GM18870 (cell line): ENCODE measurements around the gene IGSF11.

ENCODE experiments used
- ATAC-seq: cut with Tn5 transposase; IDR thresholded peaks from one replicate; pipeline ENCODE4 v1.9.1; 2021; ENCODE audit warnings: moderate library complexity; ENCODE audit not compliant: unreplicated experiment

Gene IGSF11

DNA sequence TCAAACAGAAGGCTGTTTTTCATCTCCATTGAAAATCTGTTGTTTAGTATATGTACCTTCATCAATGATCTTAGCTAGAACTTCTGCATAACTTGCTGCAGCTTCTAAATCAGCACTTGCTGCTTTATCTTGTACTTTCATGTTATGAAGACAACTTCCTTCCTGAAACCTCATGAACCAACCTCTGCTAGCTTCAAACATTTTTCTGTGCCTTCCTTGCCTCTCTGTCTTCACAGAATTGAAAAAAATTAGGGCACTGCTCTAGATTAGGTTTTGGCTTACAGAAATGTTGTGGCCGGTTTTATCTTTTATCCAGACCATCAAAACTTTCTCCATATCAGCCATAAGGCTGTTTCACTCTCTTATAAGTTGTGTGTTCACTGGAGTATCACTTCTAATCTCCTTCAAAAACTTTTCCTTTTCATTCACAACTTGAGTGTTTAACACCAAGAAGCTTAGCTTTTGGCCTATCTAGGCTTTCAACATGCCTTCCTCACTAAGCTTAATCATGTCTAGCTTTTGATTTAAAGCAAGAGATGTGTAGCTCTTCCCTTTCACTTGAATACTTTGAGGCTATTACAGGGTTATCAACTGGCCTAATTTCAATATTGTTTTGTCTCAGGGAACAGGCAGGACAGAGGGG lies 78.6 kb downstream of the IGSF11 start:
- ATAC-seq, result no peak

- no peak for ATAC-seq
Measured at GRCh38 chr3:118951089-118951488, 83.6 kb downstream of the IGSF11 start.

DNA sequence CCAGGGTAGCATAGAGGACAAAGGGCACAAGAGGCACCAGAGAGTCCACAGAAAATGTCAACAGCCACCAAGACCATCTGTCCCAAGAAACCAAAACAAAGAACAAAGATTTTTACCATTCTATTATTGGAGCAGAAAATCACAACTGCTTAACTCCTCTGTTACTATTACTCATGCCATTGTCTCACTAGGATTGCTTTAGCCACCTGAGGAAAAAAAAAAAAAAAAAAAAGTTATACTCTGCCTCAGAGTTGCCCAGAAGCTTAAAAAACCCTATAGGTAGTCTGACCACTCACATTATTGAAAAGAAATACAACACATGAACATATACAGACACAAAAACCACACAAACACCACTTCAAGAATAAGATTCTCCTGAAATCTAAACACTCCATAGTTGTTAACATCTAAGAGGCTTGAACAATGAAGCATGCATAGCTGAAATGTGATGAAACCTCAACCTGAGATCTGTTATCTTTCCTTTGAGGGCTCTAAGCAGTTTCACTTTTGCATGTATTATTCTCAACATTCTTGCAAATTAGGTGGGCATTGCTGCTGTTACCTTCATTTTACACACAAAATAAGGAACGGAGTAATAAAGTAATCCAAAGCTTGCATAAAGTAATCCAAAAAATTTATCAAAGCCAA lies 85.4 kb downstream of the IGSF11 start:
- ATAC-seq, result no peak

- ATAC-seq, result no peak
Measured at GRCh38 chr3:118948146-118948545, 86.5 kb downstream of the IGSF11 start.

DNA sequence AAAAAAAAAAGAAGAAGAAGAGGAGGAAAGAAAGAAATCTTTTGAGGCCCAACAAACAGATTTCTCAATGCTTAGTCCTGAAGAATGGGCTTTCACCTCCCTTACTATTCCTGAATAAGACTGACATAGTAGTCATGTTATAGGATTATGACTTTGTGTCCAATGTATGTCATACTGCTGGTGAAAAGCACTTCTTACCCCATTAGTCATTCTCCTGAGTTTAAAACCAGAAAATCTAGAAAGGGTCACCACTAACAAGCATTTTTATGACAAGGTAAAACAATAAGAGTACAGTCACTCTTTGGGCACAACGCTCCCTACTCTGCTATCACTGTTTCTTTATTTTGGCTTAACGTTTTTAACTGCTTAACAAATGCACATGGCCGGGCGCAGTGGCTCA lies 88.2 kb downstream of the IGSF11 start:
- no peak for ATAC-seq

DNA sequence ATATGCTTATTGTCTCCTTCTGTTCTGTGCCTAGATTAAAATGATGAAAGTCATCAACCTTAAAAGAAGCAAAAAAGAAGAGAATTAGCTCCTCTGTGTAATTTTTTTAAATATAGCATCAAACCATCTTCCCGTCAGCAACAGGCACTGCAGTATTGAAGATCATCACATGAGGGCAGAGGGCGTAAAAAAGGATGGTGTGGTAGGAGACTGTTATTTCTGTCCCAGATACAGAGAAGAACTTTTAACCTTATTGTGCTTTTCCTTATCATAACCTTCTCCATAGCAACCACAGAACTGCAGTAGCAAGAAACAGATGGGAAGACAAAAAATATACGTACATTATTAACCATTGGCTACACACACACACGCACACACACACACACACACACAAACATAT lies 88.8 kb downstream of the IGSF11 start:
- no peak for ATAC-seq

- ATAC-seq, result no peak
Measured at GRCh38 chr3:118943597-118943996, 91.0 kb downstream of the IGSF11 start.

DNA sequence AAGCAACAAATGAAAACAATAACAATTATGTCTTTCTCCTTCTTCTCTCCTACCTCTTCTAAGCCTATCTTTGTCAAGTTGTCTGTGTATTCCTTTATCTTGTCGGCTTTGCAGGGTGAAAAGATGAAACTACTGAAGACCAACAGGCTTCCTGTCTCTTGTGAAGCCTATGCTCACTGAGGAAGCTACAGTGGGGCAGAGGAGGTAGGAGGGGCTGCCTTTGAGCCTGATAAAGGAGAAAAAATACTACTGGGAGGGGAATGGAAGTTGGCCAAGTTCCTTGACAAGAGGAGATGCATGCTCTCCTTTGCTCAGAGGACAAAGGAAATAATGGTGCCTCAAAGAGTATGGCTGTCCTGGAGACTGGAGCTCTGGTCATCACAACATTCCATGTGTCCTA lies 92.0 kb downstream of the IGSF11 start:
- no peak for ATAC-seq

DNA sequence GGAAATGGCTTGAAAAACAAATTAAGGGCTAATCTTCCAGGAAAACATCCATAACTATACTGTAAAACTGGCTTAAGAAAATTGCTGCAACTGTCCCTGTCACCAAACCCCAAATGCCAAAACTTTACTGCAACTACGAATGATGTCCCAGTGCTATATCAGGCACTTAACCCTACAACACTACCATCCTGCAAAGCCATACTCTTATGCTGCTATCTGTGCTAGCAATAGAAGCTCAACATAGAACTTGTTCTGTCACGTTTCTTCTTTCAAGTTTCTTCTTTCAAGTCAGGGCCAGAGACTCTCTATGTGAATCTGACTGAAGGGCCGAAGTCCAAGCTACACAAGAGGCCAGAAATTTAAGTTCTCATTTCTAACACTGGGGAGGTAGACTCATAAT lies 92.5 kb downstream of the IGSF11 start:
- ATAC-seq, result no peak

DNA sequence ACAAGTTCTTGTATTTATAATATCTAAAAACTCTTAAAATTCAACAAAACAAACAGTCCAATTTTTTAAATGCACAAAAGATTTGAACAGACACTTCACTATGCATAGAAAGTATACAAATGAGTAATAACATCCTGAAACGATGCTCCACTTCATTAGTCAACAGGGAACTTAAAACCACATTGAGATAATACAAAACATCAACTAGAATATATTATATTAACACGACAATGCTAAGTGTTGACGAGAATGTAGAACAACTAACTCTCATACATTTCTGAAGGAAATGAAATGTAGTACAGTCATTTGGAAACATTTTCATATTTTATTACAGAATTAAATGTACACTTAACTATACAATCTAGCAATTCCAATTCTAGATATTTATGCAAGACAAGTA lies 93.4 kb downstream of the IGSF11 start:
- ATAC-seq, result no peak

GRCh38 chr3:118938183-118938961 lies 96.3 kb downstream of the IGSF11 start:
- ATAC-seq, result no peak

GRCh38 chr3:118936811-118937210 lies 97.8 kb downstream of the IGSF11 start:
- ATAC-seq, result no peak

GRCh38 chr3:118932822-118933558 lies 101.7 kb downstream of the IGSF11 start:
- no peak for ATAC-seq

GRCh38 chr3:118931996-118932395 lies 102.7 kb downstream of the IGSF11 start:
- ATAC-seq, result no peak

DNA sequence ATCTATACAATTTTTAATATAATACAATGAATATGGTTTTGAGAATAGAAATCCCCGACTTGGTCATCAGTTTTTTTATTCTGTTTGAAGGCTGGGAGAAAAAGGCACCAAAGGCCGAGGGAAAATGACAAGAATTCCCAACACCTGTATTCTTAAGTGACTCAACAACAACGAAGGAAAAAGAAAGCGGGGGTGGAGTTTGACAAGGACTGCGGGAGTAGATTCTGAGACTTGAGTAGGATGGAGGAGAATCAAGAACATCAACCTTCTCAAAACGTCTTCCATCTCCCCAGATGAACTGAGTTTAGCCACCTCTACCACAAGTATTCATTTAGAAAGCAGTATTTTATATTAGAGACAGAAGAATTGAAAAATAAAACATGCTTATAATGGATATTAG lies 107.2 kb downstream of the IGSF11 start:
- ATAC-seq, result no peak

DNA sequence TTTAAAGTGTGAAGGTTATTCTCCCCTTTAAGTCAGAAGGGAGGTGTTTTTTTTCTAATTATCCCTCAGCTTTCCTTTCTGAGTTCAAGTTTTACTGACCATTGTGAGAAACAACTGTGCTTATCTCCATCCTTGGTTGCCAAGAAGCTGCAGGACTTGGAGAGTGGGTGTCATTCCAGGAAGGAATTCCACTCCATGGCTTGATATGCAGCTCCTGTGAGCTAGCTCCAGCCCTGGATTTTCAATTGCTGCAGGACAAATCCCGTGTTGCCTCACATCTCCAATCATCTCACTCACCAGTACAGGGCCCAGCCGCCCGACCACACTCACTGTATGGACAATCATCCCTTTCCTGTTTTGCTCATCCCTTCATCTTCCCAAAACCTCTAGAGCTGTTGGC lies 122.5 kb downstream of the IGSF11 start:
- ATAC-seq, result no peak

DNA sequence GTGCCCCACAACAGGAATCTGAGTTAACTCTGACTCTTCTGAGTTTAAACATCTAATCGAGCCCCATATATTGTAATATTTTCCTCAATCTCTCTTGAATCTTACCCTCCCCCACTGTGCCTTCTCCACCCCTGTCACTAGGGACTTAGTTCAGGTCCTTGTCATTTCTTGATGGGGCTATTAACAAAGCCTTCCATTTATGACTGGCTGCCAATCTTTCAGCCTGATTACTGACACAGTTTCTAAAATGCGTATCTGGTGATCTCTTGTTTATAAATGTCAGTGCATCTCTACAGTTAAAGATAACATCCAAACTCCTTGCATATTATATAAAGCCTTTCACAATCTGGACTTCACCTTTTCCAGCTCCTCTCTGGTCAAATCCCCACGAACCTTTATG lies 124.3 kb downstream of the IGSF11 start:
- no peak for ATAC-seq

DNA sequence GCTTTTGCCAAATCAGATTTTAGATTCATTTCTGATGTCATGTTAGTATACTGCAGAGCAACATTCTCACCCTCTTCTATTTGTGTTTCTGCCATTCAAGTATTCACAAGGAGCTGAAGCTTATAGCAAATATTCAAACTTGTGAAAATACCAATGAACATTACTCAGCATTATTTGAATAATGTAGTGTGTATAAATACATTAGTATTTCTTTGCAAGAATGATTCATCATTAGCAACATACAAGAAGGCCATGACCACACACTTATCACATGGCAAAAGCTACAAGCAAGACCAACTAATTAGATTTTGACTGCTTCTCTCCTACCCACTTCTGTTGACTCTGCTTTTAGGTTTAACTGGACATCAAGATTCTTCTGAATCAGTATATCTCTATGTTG lies 124.9 kb downstream of the IGSF11 start:
- no peak for ATAC-seq

GRCh38 chr3:118907909-118908308 lies 126.7 kb downstream of the IGSF11 start:
- ATAC-seq, result no peak

DNA sequence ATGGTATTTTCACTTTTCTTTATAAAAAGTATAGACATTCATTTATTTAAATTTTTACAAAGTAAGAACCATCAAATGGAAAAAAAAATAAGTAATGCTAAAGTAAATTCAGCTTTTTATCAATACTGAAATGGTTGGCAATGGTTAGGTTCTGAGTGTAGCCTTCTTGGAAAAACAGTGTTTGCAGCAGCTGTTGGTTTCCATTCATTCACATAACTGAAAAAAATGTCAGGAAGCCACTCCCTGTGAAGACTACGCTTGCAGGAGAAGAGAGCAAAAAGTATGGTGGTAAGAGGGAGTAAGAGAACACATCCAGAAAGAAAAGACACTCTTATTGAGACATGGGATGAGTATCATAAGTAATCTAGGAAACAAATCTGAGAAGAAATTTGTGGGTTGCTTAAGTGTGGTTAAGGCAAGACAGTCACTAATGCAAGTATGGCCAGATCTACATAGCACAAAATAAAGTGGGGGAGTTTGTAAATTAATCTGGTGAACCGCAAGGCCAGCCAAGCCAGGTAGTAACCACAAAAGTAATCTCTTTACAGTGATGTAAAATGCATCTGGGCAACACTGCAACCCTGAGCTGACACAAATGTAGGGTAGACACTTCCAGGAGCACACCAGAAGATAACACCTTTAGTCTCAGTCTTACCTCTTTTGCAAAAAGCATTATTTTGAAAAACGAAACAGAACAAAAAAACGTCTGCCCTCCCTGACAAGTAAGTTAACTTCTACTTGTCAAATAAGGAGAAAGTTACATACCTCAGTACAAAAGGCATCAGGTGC lies 133.7 kb downstream of the IGSF11 start:
- no peak for ATAC-seq

DNA sequence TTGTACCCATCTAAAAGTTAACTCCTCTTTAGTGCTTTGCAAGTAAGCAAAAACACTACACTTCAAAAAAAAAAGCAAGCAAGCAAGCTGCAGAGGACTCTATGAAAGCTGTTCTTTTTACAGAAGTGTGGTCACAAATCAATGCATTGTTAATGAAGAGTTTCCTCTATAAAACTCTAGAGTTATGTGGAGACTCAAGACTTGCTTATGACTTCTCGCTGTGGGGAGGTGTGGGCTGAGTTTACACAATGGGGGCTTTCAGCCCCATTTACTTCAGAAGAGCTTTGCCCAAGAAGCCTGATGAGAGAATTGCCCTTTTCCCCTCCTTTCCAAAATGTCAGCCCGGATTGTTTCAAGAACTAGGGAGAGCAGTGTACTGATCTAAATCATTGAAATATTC lies 144.4 kb downstream of the IGSF11 start:
- no peak for ATAC-seq
